K562 treated with DMSO at 1 percent for 24 hours (cell line): ENCODE measurements around the gene HYPK. TPM values are rescaled to one million over a fixed set of nuclear protein-coding genes. Genes with fewer than 3 reads are reported as not detected.

Experiments used
- total RNA-seq: library from RNA; unstranded; fragments of 300-600 nt; gene quantifications from 2 replicates; pipeline ENCODE4 v1.2.3, GENCODE V29; 2022; ENCODE audit warnings: low read depth; ENCODE audit not compliant: insufficient read depth

Gene HYPK, protein sequence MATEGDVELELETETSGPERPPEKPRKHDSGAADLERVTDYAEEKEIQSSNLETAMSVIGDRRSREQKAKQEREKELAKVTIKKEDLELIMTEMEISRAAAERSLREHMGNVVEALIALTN
- 3.9 and 5.1 TPM in 2 replicates for total RNA-seq

DNA sequence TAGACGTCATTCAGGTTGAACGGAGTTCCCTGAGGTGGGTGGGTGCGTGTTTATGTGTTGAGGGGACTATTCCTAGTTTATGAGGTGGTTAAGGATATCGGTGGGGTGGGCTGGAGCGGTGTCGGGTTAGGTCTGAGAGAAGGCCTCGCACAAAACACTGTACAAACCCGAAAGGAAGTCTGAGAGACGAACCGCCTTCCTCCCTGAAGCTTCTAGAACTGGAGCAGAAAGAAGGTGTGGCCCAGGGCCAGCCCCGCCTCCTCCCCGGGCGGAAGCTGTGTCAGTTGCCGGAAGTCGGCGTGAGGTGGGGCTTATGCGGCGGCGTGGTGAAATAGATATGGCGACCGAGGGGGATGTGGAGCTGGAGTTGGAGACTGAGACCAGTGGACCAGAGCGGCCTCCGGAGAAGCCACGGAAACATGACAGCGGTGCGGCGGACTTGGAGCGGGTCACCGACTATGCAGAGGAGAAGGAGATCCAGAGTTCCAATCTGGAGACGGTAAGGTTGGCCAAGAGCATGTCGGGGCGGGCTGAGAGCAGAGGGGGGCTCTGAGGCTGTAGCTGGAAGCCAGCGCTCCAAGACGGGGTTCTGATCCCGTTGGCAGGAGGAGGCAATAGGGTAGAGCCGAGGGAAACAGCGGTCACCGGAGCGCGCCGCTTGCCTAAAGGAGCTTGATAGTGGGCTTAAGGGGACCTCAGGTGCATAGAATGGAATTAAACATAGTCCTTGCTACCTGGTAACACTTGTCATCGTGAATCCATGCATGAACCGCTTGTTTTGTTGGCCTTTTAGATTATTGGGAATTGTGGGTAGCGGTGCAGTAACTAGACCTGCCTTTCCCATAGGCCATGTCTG, at the start of gene HYPK:
Gene HYPK, plus strand, starts transcription at position 314 of the 856 bp plus-strand sequence. Its CDS starts 24 bp downstream, at position 338.

DNA sequence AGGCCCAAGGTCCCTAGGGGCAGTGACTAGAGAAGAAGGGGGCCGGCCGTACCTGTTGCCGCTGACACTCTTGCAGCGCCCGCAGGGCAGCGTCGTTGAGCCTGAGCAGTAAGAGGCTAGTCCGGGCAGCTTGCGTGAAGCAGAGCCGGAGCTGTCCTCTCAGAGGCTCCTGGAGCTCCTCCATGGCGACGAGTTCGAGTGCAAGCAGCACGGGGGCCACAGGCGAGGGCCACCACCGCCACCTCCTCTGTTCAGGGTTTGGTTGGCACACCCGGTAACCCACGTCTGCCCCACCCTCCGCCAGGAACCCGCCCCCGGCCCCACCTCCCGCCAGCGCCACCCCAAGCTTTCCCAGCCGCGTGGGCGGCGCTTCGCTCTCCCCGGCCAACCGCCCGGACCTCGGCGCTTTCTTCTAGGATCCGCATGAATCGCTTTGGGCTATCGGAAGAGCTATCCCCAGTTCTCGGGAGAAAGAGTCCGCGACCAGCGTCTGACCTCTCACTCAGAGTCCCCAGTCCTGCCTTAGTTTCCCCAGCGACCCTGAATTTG, 23.6 kb upstream of the HYPK start, which contains the start of gene ELL3:
Gene ELL3, minus strand, starts transcription at position 249 of the 549 bp plus-strand sequence. Its CDS starts 65 bp downstream, at position 184.

DNA sequence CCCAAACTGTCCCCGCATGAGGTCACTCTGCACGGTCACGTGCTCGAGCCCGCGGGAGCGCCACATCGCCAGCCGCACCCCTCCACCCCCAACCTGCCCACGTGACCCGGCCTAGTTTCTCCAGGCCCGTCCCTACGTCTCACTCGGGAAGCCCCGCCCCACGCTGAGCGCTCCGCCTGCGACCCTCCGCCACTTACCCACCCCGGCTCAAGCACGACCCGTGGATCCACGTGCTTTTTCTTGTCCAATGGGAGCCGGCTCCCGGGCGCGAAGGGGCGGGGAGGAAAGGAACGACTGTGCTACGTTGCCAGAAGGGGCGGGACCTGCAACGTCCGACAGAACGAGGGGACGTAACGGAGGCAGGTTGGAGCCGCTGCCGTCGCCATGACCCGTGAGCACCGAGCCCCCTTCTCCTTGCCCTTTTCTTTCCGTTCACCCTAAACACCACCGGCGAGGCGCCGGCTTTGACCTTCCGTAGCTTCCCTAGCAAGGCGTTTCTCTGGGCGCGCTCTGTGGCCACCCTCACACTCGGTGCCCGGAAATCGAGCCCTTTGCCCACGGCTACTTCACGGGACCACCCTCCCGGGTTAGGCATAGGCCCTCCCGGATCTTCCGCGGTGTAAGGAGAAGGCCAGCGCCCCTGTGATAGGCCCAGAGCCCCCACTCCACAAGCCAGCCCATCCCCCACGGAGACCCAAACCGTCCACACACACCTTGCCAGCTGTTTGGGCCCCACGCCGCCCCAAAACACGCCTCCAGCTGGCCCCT, 8.2 kb upstream of the HYPK start, which contains the start of gene SERF2:
Gene SERF2, plus strand, starts transcription at position 328 of the 768 bp plus-strand sequence. Its CDS starts 57 bp downstream, at position 385.

DNA sequence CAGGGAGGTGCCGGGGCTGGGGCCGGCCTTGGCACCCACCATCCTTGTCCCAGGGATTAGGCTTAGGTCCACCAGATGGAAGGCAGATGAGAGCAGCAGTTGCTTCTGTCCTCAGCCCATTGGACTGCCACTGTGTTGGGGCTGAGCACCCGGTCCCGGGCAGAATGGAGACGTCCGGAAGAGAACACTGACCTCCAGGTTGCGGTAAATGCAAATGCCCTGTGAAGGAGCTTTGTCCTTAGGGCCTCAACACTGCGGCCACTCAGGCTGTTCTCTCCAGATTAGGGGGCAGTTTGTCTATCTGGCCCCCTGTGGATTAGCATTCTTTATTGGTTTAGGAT, 484 bp upstream of the HYPK start, which contains the start of gene SERINC4:
Gene SERINC4, minus strand, starts transcription at position 276 of the 341 bp plus-strand sequence. Its CDS starts 234 bp downstream, at position 42.

DNA sequence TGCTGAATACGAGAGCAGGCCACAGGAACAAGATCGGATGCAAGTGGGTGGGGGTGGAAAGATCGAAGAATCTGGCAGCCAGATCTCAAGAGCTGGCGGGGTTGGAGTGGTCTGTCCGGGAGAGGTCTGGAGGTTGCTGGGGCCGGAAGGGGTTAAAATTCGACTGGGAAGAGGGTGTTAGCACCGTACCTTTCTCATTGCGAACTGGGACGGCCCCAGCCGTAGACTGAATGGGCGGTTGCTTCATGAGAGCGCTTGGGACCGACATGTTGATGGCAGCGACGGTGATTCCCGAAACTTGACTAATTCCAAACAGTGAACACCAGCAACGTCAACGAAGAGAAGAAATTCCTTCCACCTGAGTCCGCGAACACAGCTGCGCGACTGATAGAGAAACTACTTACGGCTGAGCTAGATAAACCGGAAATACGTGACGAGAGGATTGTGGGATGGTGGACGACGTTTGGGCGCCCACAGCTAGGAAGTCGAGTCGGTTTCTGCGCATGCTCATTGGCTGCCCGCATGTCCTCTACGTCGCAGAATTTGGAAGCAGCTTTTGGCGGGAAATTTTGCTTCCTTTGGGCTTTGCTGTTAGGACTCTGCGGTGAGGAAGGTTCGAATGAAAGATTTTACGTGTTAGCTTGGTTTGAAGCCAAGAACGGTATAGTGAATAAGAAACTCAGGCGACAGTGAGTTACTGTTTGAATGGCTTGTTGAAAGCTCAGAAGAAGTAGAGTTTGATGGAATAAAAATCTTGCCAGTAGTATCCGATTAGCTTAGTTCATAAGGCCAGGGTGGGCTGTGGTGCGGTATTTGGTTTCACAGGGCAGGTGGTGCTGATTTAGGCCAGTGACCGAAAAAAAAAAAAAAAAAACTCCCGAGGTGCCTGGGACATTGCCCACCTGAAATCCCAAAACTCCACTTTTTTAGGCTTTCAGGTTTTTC, 24.2 kb downstream of the HYPK start, which contains the start of gene MFAP1:
Gene MFAP1, minus strand, starts transcription at position 389 of the 945 bp plus-strand sequence. Its CDS starts 121 bp downstream, at position 268.

DNA sequence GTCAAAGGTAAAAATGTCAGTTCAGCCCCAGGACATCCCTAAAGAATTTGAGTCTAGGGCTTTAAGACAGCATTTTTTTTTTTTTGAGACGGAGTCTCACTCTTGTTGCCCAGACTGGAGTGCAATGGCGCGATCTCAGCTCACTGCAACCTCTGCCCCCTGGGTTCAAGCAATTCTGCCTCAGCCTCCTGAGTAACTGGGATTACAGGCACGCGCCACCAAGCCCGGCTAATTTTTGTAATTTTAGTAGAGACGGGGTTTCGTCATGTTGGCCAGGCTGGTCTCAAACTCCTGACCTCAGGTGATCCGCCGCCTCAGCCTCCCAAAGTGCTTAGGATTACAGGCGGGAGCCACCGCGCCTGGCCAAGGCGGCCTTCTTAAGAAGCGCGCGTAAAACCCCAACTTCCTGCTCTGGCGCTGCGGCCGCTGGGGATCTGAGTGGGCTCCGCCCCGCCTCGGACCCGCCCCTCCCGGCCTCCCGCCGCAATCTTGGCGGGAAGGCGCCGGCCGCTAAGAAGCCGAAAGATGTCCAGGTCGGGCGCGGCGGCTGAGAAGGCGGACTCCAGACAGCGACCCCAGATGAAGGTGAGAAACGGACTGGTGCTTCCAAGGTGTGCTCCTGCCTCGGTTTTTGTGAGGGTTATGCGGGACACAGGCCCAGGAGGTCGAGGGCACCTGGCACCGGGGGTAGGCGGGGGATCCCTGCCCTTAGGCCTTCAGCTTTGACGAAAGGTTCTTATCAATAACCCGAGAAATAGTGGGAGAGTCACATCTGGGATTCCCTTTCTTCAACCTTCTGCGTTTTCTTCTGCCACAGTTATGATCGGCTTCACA, 26.3 kb downstream of the HYPK start, which contains the start of gene WDR76:
Gene WDR76, plus strand, starts transcription at position 495 of the 834 bp plus-strand sequence. Its CDS starts 31 bp downstream, at position 526.

Other genes with a start within 250 kb of the HYPK start
- 28.3 and 35.7 TPM in 2 replicates for gene PPIP5K1, start 210.4 kb upstream of the HYPK start, total RNA-seq
- 1.1 and 2.4 TPM in 2 replicates for gene CKMT1B, start 206.6 kb upstream of the HYPK start, total RNA-seq
- 0.13 TPM in 1 of 2 replicates, not detected in the other for gene STRC, start 181.8 kb upstream of the HYPK start, total RNA-seq
- gene CATSPER2, start 151.8 kb upstream of the HYPK start, total RNA-seq: 1.2 and 1.5 TPM in 2 replicates
- gene CKMT1A, start 106.7 kb upstream of the HYPK start, total RNA-seq: 0.63 and 1.1 TPM in 2 replicates
- 118 and 122 TPM in 2 replicates for gene PDIA3, start 54.2 kb upstream of the HYPK start, total RNA-seq
- gene ELL3, start 23.6 kb upstream of the HYPK start, total RNA-seq: 1.9 and 4.7 TPM in 2 replicates
- 415 and 475 TPM in 2 replicates for gene SERF2, start 8.3 kb upstream of the HYPK start, total RNA-seq
- 0.65 and 1.3 TPM in 2 replicates for gene SERINC4, start 379 bp upstream of the HYPK start, total RNA-seq
- 46.9 and 54.4 TPM in 2 replicates for gene MFAP1, start 24.1 kb downstream of the HYPK start, total RNA-seq
- 16.5 and 17.2 TPM in 2 replicates for gene WDR76, start 26.4 kb downstream of the HYPK start, total RNA-seq